H1 (cell line): Measurements from ENCODE around the gene DAZAP1. TPM values are rescaled to one million over a fixed set of nuclear protein-coding genes. Genes with fewer than 3 reads are reported as not detected.

Experiments
- E2F6 ChIP-seq: IDR thresholded peaks from 2 replicates; pipeline ENCODE4 v1.6.1; 2012; ENCODE audit warnings: inconsistent platforms
- EP300 ChIP-seq, 2 experiments: IDR thresholded peaks; 1 replicate in 1 of 2; 2 replicates in 1 of 2; pipeline ENCODE4 v1.6.1; 2011 to 2012; ENCODE audit warnings: low read depth in 2 of 2, low read length in 2 of 2, mild to moderate bottlenecking in 2 of 2, borderline replicate concordance in 1 of 2, inconsistent platforms in 1 of 2, moderate library complexity in 1 of 2
- RBBP5 ChIP-seq: IDR thresholded peaks from 2 replicates; pipeline ENCODE4 v1.7.1; 2012; ENCODE audit warnings: low read depth, mild to moderate bottlenecking, inconsistent platforms, low read length, moderate library complexity, borderline replicate concordance
- SAP30 ChIP-seq: fragments of 300-600 bp; sonication (generic); IDR thresholded peaks from 2 replicates; pipeline ENCODE4 v1.7.1; 2012; ENCODE audit warnings: low read length, moderate library complexity, mild to moderate bottlenecking, inconsistent platforms; ENCODE audit not compliant: insufficient read depth, insufficient replicate concordance
- SIRT6 ChIP-seq: IDR thresholded peaks from one replicate; pipeline ENCODE4 v1.7.1; 2012; ENCODE audit warnings: low read length, inconsistent platforms
- SP2 ChIP-seq: IDR thresholded peaks from 2 replicates; pipeline ENCODE4 v1.6.1; 2012; ENCODE audit warnings: mild to moderate bottlenecking, low read length, inconsistent platforms
- TEAD4 ChIP-seq: IDR thresholded peaks from 2 replicates; pipeline ENCODE4 v1.6.1; 2012; ENCODE audit warnings: low read depth, low read length, inconsistent platforms, mixed read lengths
- polyA plus RNA-seq, 7 experiments: library from polyadenylated mRNA; depleted of rRNA in 3 of 7; stranded (reverse) in 5 of 7; unstranded in 2 of 7; fragments of >200 nt in 5 of 7; fragments of 200-250 nt in 2 of 7; gene quantifications; 1 replicate in 5 of 7; 2 replicates in 1 of 7; 4 replicates in 1 of 7; pipeline versions ENCODE4 v1.2.1 to v1.2.3, GENCODE V29; 2011 to 2013; ENCODE audit warnings: missing spikeins in 2 of 7, mixed read lengths in 2 of 7
- total RNA-seq: library from RNA; stranded (reverse); fragmentation: NEBNext Ultra II Directional; extraction: Animal tissue kit (Norgen Biotek cat#: 25700); gene quantifications from 2 replicates; pipeline ENCODE4 v1.2.1, GENCODE V29; 2021

DAZAP1 gene
- total and polyA plus RNA-seq, 2 of the 8 experiments (the other 6 are each of a cell fraction or from before 2014, with no cell fraction given), result 79.6 to 341 TPM

GRCh38 chr19:1430246-1430645, 22.9 kb downstream of the DAZAP1 start (continued):
- no peak for TF ChIP-seq SAP30
- TF ChIP-seq EP300 (IDR thresholded peaks at IDR 0.05; ENCODE audit: borderline replicate concordance in 1 of 2, low read depth in 2 of 2, low read length in 2 of 2), result no peak
- TF ChIP-seq TEAD4, result no peak
- TF ChIP-seq E2F6, result no peak
- no peak for TF ChIP-seq SIRT6
- no peak for TF ChIP-seq RBBP5
- no peak for TF ChIP-seq SP2
